B cell (primary cell): ENCODE data around the gene CHFR. TPM values are rescaled to one million over a fixed set of nuclear protein-coding genes. Genes with fewer than 3 reads are reported as not detected.

ENCODE experiments used
- ATAC-seq: fragments of 200-7000 bp; cut with Tn5 transposase; one replicate; pipeline ENCODE4 v1.10.0; 2021; ENCODE audit warnings: low read depth, mild to moderate bottlenecking, moderate number of reproducible peaks, moderate library complexity
- CTCF ChIA-PET: fragments of 350-600 bp; sonication (Branson Sonifier 250); formaldehyde crosslinking; loops from one replicate; lab custom pipeline; 2021; ENCODE audit warnings: antibody characterized with exemption, inconsistent platforms; lab: Charles Lee
- POLR2A ChIA-PET: fragments of 350-600 bp; sonication (Branson Sonifier 250); formaldehyde crosslinking; loops from one replicate; lab custom pipeline; 2021; ENCODE audit warnings: antibody characterized with exemption; lab: Charles Lee
- DNase-seq: peaks from one replicate; pipeline ENCODE4 v3.0.0; 2013
- H2AFZ ChIP-seq: 2 replicates; pipeline ENCODE4 v1.6.1; 2012; ENCODE audit warnings: mild to moderate bottlenecking, low read depth, low read length; ENCODE audit not compliant: insufficient read depth, poor library complexity, severe bottlenecking
- H3K27ac ChIP-seq, 2 donors: 1 replicate in 1 of 2; 2 replicates in 1 of 2; pipeline ENCODE4 v1.5.1; 2012 to 2013; ENCODE audit warnings: low read length in 2 of 2, mild to moderate bottlenecking in 2 of 2, moderate library complexity in 1 of 2
- H3K27me3 ChIP-seq, 4 experiments: fragments of 200-600 bp in 1 of 4; sonication (generic) in 1 of 4; replicated peaks in 1 of 4; 1 replicate in 2 of 4; 2 replicates in 2 of 4; pipeline versions ENCODE4 v1.6.1 to v1.7.0; 2013 to 2016; ENCODE audit warnings: low read length in 3 of 4, mild to moderate bottlenecking in 2 of 4, mixed read lengths in 1 of 4, moderate library complexity in 1 of 4; ENCODE audit not compliant: insufficient read depth in 4 of 4, control insufficient read depth in 3 of 4; ENCODE audit errors: control extremely low read depth in 1 of 4
- H3K36me3 ChIP-seq, 2 experiments: replicated peaks in 1 of 2; 1 replicate in 1 of 2; 2 replicates in 1 of 2; pipeline versions ENCODE4 v1.6.1 to v1.7.1; 2013; ENCODE audit warnings: low read length in 1 of 2; ENCODE audit not compliant: insufficient read depth in 2 of 2, control insufficient read depth in 1 of 2; ENCODE audit errors: control extremely low read depth in 1 of 2, extremely low read depth in 1 of 2
- H3K4me1 ChIP-seq, 2 donors: fragments of 200-600 bp in 1 of 2; sonication (generic) in 1 of 2; 1 replicate in 1 of 2; 2 replicates in 1 of 2; pipeline versions ENCODE4 v1.5.1 to v1.6.1; 2013 to 2017; ENCODE audit warnings: low read length in 2 of 2; ENCODE audit not compliant: control insufficient read depth in 2 of 2, insufficient read depth in 2 of 2
- H3K4me2 ChIP-seq: replicated peaks from 2 replicates; pipeline ENCODE3; 2012; ENCODE audit warnings: mild to moderate bottlenecking, low read depth, low read length; ENCODE audit not compliant: poor library complexity, severe bottlenecking
- H3K4me3 ChIP-seq, 5 experiments: fragments of 200-600 bp in 1 of 5; sonication (generic) in 1 of 5; 1 replicate in 3 of 5; 2 replicates in 2 of 5; pipeline versions ENCODE4 v1.5.1 to v1.7.0; 2011 to 2016; ENCODE audit warnings: low read length in 4 of 5, mild to moderate bottlenecking in 4 of 5, low read depth in 2 of 5, control low read depth in 1 of 5, moderate library complexity in 1 of 5; ENCODE audit not compliant: insufficient read depth in 1 of 5; ENCODE audit errors: control extremely low read depth in 1 of 5, extremely low read depth in 1 of 5
- H3K79me2 ChIP-seq: fragments of 200-600 bp; sonication (generic); one replicate; pipeline ENCODE4 v1.6.0; 2016; ENCODE audit warnings: low read length; ENCODE audit not compliant: control insufficient read depth, insufficient read depth
- H3K9ac ChIP-seq: fragments of 200-600 bp; sonication (generic); 2 replicates; pipeline ENCODE4 v1.6.1; 2017; ENCODE audit warnings: mild to moderate bottlenecking, low read length, moderate library complexity
- H3K9me3 ChIP-seq, 3 donors: one replicate each; pipeline versions ENCODE4 v1.6.1 to v1.7.1; 2013; ENCODE audit warnings: low read length in 2 of 3; ENCODE audit not compliant: control insufficient read depth in 2 of 3, insufficient read depth in 1 of 3; ENCODE audit errors: control extremely low read depth in 1 of 3
- H4K20me1 ChIP-seq: 2 replicates; pipeline ENCODE4 v1.6.0; 2012; ENCODE audit warnings: mild to moderate bottlenecking, low read length; ENCODE audit not compliant: insufficient read depth, control insufficient read depth, poor library complexity, severe bottlenecking
- H3K27ac Mint-ChIP-seq: one replicate; pipeline ENCODE4 v1.8.0; 2021; ENCODE audit warnings: mixed read lengths
- H3K27me3 Mint-ChIP-seq: one replicate; pipeline ENCODE4 v1.8.0; 2021; ENCODE audit warnings: mixed read lengths
- H3K4me1 Mint-ChIP-seq: one replicate; pipeline ENCODE4 v1.8.0; 2021; ENCODE audit warnings: mixed read lengths
- H3K4me3 Mint-ChIP-seq: one replicate; pipeline ENCODE4 v1.8.0; 2021; ENCODE audit warnings: mixed read lengths
- H3K9me3 Mint-ChIP-seq: one replicate; pipeline ENCODE4 v1.8.0; 2022; ENCODE audit warnings: mixed read lengths; ENCODE audit not compliant: insufficient read depth
- CTCF ChIP-seq: fragments of 200-600 bp; IDR thresholded peaks from one replicate; pipeline ENCODE4 v1.8.0; 2022; ENCODE audit warnings: antibody characterized with exemption, mild to moderate bottlenecking
- EZH2 ChIP-seq: IDR thresholded peaks from 2 replicates; pipeline ENCODE4 v1.6.1; 2012; ENCODE audit warnings: borderline replicate concordance, low read depth, mild to moderate bottlenecking, moderate library complexity, low read length; ENCODE audit not compliant: insufficient read depth, poor library complexity, severe bottlenecking
- WGBS: methylation state at CpG from one replicate; pipeline ENCODE4 v1.1.5; 2013; ENCODE audit warnings: missing lambda C conversion rate; ENCODE audit not compliant: insufficient coverage; 5-methylcytosine and 5-hydroxymethylcytosine counted together
- intact Hi-C: fragments of 100-400 bp; cut with micrococcal nuclease; formaldehyde crosslinking; loops from one replicate; pipeline ENCODE4 v1.10.0; 2022
- polyA plus RNA-seq: library from polyadenylated mRNA; depleted of rRNA; stranded (reverse); fragments of >200 nt; gene quantifications from 2 replicates; pipeline ENCODE4 v1.2.3, GENCODE V29; 2012
- total RNA-seq, 2 donors: library from RNA; stranded (reverse); fragments of 120-200 nt in 1 of 2; gene quantifications; 1 replicate in 1 of 2; 2 replicates in 1 of 2; pipeline versions ENCODE4 v1.2.3 to v1.2.4, GENCODE V29; 2013 to 2022

CHFR gene
- total and polyA plus RNA-seq, 2 donors (not counting 1 experiment from before 2014, with no cell fraction given), result 83.8 to 92.5 TPM

GRCh38 chr12:132828706-132829534 is 58.5 kb downstream of the CHFR start, which contains the start of gene GOLGA3:
TSS of gene GOLGA3 (minus strand) at chr12:132828869. CDS start at chr12:132822128, 6,741 bp downstream.
- Histone ChIP-seq H3K79me2 (peaks cover 50% of the 10 kb centered on the region), H3K4me2 (peak within 1 kb of the TSS; percentile 94), H3K4me3 (peak within 1 kb of the TSS; percentile 81 to 90 (median 85)), H3K4me1 (peaks cover 27 to 29% of the 10 kb centered on the region in 2 donors), H3K36me3 (peaks cover 0 to 31% of the 10 kb centered on the region in 2 experiments), H3K9ac (peak within 1 kb of the TSS; percentile 88), H2AFZ (peak within 1 kb of the TSS; percentile 85), H3K27me3 (no peaks in the 10 kb centered on the region), H3K9me3 (no peaks in the 10 kb centered on the region), H4K20me1 (peaks cover 38% of the 10 kb centered on the region), H3K27ac (peak within 1 kb of the TSS; percentile 99)
- Mint-ChIP-seq H3K27me3 (no peaks in the 10 kb centered on the region), H3K4me3 (peak within 1 kb of the TSS; percentile 96), H3K27ac (peak within 1 kb of the TSS; percentile 100), H3K9me3 (no peaks in the 10 kb centered on the region), H3K4me1 (peaks cover 42% of the 10 kb centered on the region)
- TF ChIP-seq CTCF (no peak), EZH2 (no peak)
- peak; percentile 94 for ATAC-seq
- ChIA-PET POLR2A (interaction anchor here (0.6 to 3.0 kb wide), 8 partner anchors 9 to 251 kb away, joined by 3 to 24 read pairs (median 5); partner anchors contain the start of genes CHFR and PGAM5), CTCF (interaction anchor here (0.7 to 1.7 kb wide), 2 partner anchors 9 to 76 kb away, joined by 3 to 5 read pairs; no protein-coding TSS in a partner anchor)
- peak; percentile 97 for DNase-seq
- intact Hi-C loops, result loop anchor here (1.0 to 5.0 kb wide), 9 partner anchors 9 to 747 kb away; partner anchors contain the start of genes CHFR, PGAM5, ZNF10 and ZNF605
- 1% methylated on average over 78 of the region's 78 CpGs for WGBS
